ENCODE results near the gene LRRC2. TPM values are rescaled to one million over a fixed set of nuclear protein-coding genes. Genes with fewer than 3 reads are reported as not detected.

The LRRC2 gene
- total RNA-seq, 4 donors from 2014 or later, result 0.62 to 2.0 (median 1.1) TPM; not detected in 1

DNA sequence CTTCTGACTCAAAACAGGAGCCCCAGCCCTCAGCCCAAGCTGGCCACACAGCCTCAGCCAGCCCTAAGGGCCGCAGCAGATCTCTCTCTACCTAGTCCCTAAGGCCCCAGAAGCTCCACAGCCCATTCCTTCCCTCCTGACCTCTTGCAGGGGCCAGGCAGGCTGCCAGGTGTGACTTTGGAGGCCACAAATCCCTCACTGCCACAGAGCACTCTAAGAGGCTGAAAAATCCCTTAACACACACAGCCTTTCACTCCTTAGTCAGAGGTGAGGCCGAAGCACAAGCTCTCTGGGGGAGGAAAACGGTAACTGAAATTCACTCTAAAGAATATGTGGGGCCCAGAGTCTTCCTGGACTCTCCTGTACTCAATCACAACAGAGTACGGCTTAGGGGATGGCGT lies 23.3 kb downstream of the LRRC2 start:
- Histone ChIP-seq H3K27me3 (peaks cover 16% of the 10 kb centered on the region), H3K9me3 (no peaks in the 10 kb centered on the region), H3K27ac (no peak overlapping the region), H3K4me1 (no peaks in the 10 kb centered on the region), H3K4me3 (no peak overlapping the region), H3K36me3 (no peaks in the 10 kb centered on the region)
- 72 to 89% methylated on average over 4 of the region's 5 CpGs for WGBS, 2 donors (ENCODE audit: low coverage in 1 of 2)
- TF ChIP-seq, protein P1, sequence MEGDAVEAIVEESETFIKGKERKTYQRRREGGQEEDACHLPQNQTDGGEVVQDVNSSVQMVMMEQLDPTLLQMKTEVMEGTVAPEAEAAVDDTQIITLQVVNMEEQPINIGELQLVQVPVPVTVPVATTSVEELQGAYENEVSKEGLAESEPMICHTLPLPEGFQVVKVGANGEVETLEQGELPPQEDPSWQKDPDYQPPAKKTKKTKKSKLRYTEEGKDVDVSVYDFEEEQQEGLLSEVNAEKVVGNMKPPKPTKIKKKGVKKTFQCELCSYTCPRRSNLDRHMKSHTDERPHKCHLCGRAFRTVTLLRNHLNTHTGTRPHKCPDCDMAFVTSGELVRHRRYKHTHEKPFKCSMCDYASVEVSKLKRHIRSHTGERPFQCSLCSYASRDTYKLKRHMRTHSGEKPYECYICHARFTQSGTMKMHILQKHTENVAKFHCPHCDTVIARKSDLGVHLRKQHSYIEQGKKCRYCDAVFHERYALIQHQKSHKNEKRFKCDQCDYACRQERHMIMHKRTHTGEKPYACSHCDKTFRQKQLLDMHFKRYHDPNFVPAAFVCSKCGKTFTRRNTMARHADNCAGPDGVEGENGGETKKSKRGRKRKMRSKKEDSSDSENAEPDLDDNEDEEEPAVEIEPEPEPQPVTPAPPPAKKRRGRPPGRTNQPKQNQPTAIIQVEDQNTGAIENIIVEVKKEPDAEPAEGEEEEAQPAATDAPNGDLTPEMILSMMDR (IDR thresholded peaks at IDR 0.05), result no peak
- no peak for TF ChIP-seq EP300 (IDR thresholded peaks at IDR 0.05)
- no peak for TF ChIP-seq POLR2AphosphoS5 (IDR thresholded peaks at IDR 0.05)
- no peak for TF ChIP-seq POLR2A (IDR thresholded peaks at IDR 0.05)
- no peak for ATAC-seq

DNA sequence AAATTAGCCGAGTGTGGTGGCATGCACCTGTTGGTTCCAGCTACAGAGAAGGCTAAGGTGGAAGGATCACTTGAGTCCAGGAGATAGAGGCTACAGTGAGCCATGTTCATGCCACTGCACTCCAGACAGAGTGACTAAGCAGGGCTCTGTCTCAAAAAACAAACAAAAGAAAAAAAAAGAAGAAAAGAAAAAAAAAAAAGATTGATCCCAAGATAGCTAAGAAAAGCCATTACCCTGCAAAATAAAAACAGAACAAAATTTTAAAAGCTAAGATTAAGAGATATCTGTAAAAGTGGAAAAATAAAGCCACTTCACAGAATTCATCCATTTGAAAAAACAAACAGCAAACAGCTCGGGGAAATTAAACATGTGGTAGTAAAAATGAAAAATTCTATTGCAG lies 23.8 kb downstream of the LRRC2 start:
- Histone ChIP-seq H3K27me3 (peaks cover 16% of the 10 kb centered on the region), H3K36me3 (no peaks in the 10 kb centered on the region), H3K4me3 (no peak overlapping the region), H3K4me1 (no peaks in the 10 kb centered on the region), H3K9me3 (no peaks in the 10 kb centered on the region), H3K27ac (no peak overlapping the region)
- TF ChIP-seq, protein P1 (IDR thresholded peaks at IDR 0.05), result no peak
- no peak for TF ChIP-seq POLR2A (IDR thresholded peaks at IDR 0.05)
- 69 to 75% methylated on average over 1 to 2 of the region's 2 CpGs for WGBS, 2 donors (ENCODE audit: low coverage in 1 of 2)
- ATAC-seq, result no peak

DNA sequence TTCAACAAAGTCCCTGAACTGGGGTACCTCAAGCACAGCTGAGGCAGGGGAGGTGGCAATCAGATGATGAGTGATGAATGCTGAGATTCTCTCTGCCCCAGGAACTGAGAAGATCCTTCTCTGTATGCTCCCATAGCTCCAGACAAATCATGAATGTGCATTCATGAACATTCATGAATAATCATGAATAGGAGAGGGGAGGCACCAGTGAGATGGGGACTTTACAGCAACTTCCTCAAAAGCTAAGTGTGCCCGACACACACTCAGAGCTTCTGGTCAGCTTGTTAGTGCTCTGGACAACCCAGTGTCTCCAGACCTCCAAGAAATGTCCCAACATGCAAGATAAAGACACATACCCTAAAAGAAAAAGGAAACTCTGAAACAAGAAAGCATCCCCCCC lies 24.3 kb downstream of the LRRC2 start:
- peaks cover 21% of the 10 kb centered on the region for H3K27me3 ChIP-seq
- WGBS, 2 donors (ENCODE audit: low coverage in 1 of 2), result no CpG with 5 or more reads among the region's 1 CpG
- H3K9me3 ChIP-seq, result no peaks in the 10 kb centered on the region
- no peak overlapping the region for H3K4me3 ChIP-seq
- no peak for TF ChIP-seq POLR2AphosphoS5 (IDR thresholded peaks at IDR 0.05)
- TF ChIP-seq EP300 (IDR thresholded peaks at IDR 0.05), result no peak
- TF ChIP-seq, protein P1 (IDR thresholded peaks at IDR 0.05), result no peak
- no peak for TF ChIP-seq POLR2A (IDR thresholded peaks at IDR 0.05)
- no peaks in the 10 kb centered on the region for H3K4me1 ChIP-seq
- H3K36me3 ChIP-seq, result no peaks in the 10 kb centered on the region
- ATAC-seq, result no peak
- H3K27ac ChIP-seq, result no peak overlapping the region

DNA sequence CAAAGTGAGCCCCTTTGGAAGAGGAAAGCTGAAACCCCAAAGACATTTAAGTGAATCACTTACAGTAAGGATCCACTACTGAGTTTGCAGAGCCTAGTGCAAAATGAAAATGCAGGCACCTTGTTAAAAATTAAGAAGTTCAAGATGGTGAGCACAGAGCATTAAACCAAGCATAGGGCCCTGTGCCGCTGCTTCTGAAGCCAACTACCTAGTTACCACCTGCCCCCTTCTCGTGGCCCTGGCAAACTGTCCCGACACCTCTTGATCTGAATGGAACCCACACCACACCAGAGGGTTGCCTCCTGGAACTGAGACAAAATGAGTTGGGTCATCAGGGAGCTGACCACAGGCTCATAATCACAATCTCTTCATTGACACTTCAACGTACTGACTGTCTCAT lies 25.6 kb downstream of the LRRC2 start:
- 85 to 92% methylated on average over 2 to 4 of the region's 4 CpGs for WGBS, 2 donors (ENCODE audit: low coverage in 1 of 2)
- TF ChIP-seq EP300 (IDR thresholded peaks at IDR 0.05) (no peak), POLR2A (IDR thresholded peaks at IDR 0.05) (no peak), POLR2AphosphoS5 (IDR thresholded peaks at IDR 0.05) (no peak)
- TF ChIP-seq, protein P1 (IDR thresholded peaks at IDR 0.05), result no peak
- Histone ChIP-seq H3K36me3 (no peaks in the 10 kb centered on the region), H3K27me3 (peaks cover 16% of the 10 kb centered on the region), H3K4me3 (no peak overlapping the region), H3K27ac (no peak overlapping the region), H3K4me1 (no peaks in the 10 kb centered on the region), H3K9me3 (no peaks in the 10 kb centered on the region)
- no peak for ATAC-seq

DNA sequence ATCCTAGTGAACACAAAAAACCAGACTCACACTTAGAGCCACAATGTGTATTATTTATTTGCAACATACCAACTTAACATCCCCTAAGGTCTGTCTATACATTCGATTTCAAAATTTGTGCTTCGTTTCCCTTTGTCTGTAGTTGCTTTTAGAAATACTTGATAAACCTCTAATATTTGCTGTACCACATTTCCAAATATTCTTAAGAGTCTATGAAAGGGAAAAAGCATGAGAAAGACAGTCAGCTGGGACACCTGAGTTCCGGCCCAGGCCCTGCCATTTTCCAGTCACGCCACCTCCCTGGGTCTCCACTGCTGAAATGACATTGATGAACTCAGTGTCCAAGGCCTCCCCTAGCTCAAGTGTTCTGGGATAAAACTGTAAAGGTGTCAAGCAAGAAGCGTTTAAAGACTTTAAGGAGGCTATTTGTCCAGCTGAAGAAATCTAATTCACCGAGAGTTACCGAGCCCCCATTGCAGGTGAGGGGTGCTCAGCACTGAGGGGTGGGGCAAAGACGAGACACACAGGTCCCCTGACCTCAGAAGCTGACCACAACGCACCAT lies 26.6 kb downstream of the LRRC2 start:
- WGBS, 2 donors (ENCODE audit: low coverage in 1 of 2), result 82 to 83% methylated on average over 5 to 9 of the region's 9 CpGs
- Histone ChIP-seq H3K9me3 (no peaks in the 10 kb centered on the region), H3K4me1 (no peaks in the 10 kb centered on the region), H3K4me3 (no peak overlapping the region), H3K27me3 (peaks cover 16% of the 10 kb centered on the region), H3K27ac (no peak overlapping the region), H3K36me3 (no peaks in the 10 kb centered on the region)
- TF ChIP-seq, protein P1 (IDR thresholded peaks at IDR 0.05), result no peak
- no peak for TF ChIP-seq POLR2AphosphoS5 (IDR thresholded peaks at IDR 0.05)
- TF ChIP-seq EP300 (IDR thresholded peaks at IDR 0.05), result no peak
- TF ChIP-seq POLR2A (IDR thresholded peaks at IDR 0.05), result no peak
- ATAC-seq, result no peak
